Osteocyte (in vitro differentiated cells): Measurements from ENCODE around the gene SLC16A8. TPM values are rescaled to one million over a fixed set of nuclear protein-coding genes. Genes with fewer than 3 reads are reported as not detected.

Experiments
- DNase-seq: peaks from one replicate; pipeline ENCODE4 v3.0.0; 2021; ENCODE audit warnings: mixed read lengths; ENCODE audit not compliant: unreplicated experiment; ENCODE audit errors: extremely low spot score
- H3K27ac Mint-ChIP-seq: one replicate; pipeline ENCODE4 v1.8.0; 2021; ENCODE audit warnings: mild to moderate bottlenecking, mixed read lengths; ENCODE audit not compliant: unreplicated experiment
- H3K27me3 Mint-ChIP-seq: one replicate; pipeline ENCODE4 v1.8.0; 2021; ENCODE audit warnings: mixed read lengths; ENCODE audit not compliant: unreplicated experiment
- H3K36me3 Mint-ChIP-seq: one replicate; pipeline ENCODE4 v1.8.0; 2021; ENCODE audit warnings: mixed read lengths; ENCODE audit not compliant: unreplicated experiment
- H3K4me1 Mint-ChIP-seq: one replicate; pipeline ENCODE4 v1.8.0; 2021; ENCODE audit warnings: mixed read lengths; ENCODE audit not compliant: unreplicated experiment
- H3K4me3 Mint-ChIP-seq: one replicate; pipeline ENCODE4 v1.8.0; 2021; ENCODE audit warnings: mild to moderate bottlenecking, moderate library complexity, mixed read lengths; ENCODE audit not compliant: unreplicated experiment
- H3K9me3 Mint-ChIP-seq: one replicate; pipeline ENCODE4 v1.8.0; 2021; ENCODE audit warnings: mixed read lengths; ENCODE audit not compliant: unreplicated experiment
- CTCF ChIP-seq: fragments of 200-600 bp; sonication (generic); IDR thresholded peaks from 2 replicates; pipeline ENCODE4 v1.5.0; 2021; ENCODE audit warnings: antibody characterized with exemption, mild to moderate bottlenecking, moderate library complexity
- total RNA-seq: library from RNA; stranded (reverse); gene quantifications from 2 replicates; pipeline ENCODE4 v1.2.1, GENCODE V29; 2021

The SLC16A8 gene
- total RNA-seq, 1 donor from 2014 or later = not detected

- no peaks in the 10 kb centered on the region for H3K9me3 Mint-ChIP-seq
- no peak for DNase-seq
- peaks cover 4% of the 10 kb centered on the region for H3K4me1 Mint-ChIP-seq
- H3K27me3 Mint-ChIP-seq = no peaks in the 10 kb centered on the region
- no peak overlapping the region for H3K27ac Mint-ChIP-seq
- no peak for TF ChIP-seq CTCF
- H3K36me3 Mint-ChIP-seq = peaks cover 11% of the 10 kb centered on the region
- H3K4me3 Mint-ChIP-seq = no peak overlapping the region
Measured at GRCh38 chr22:38129856-38130255, 45.9 kb upstream of the SLC16A8 start.

- no peaks in the 10 kb centered on the region for H3K9me3 Mint-ChIP-seq
- no peak overlapping the region for H3K4me3 Mint-ChIP-seq
- H3K27me3 Mint-ChIP-seq = no peaks in the 10 kb centered on the region
- H3K36me3 Mint-ChIP-seq = peaks cover 9% of the 10 kb centered on the region
- no peak overlapping the region for H3K27ac Mint-ChIP-seq
- DNase-seq = no peak
- peaks cover 4% of the 10 kb centered on the region for H3K4me1 Mint-ChIP-seq
- TF ChIP-seq CTCF = no peak
Measured at GRCh38 chr22:38129021-38129420, 45.0 kb upstream of the SLC16A8 start.

- H3K4me3 Mint-ChIP-seq = no peak overlapping the region
- H3K27ac Mint-ChIP-seq = no peak overlapping the region
- H3K9me3 Mint-ChIP-seq = no peaks in the 10 kb centered on the region
- peaks cover 9% of the 10 kb centered on the region for H3K36me3 Mint-ChIP-seq
- no peak for TF ChIP-seq CTCF
- H3K4me1 Mint-ChIP-seq = peaks cover 4% of the 10 kb centered on the region
- no peak for DNase-seq
- H3K27me3 Mint-ChIP-seq = no peaks in the 10 kb centered on the region
Measured at GRCh38 chr22:38127869-38128268, 43.9 kb upstream of the SLC16A8 start.

GRCh38 chr22:38126928-38127668 lies 43.1 kb upstream of the SLC16A8 start:
- Mint-ChIP-seq H3K36me3 (peaks cover 4% of the 10 kb centered on the region), H3K4me1 (peaks cover 4% of the 10 kb centered on the region), H3K4me3 (no peak overlapping the region), H3K27me3 (no peaks in the 10 kb centered on the region), H3K27ac (no peak overlapping the region), H3K9me3 (no peaks in the 10 kb centered on the region)
- TF ChIP-seq CTCF = no peak
- no peak for DNase-seq

- TF ChIP-seq CTCF = no peak
- Mint-ChIP-seq H3K27me3 (no peaks in the 10 kb centered on the region), H3K36me3 (peaks cover 3% of the 10 kb centered on the region), H3K4me3 (no peak overlapping the region), H3K4me1 (no peaks in the 10 kb centered on the region), H3K9me3 (no peaks in the 10 kb centered on the region), H3K27ac (no peak overlapping the region)
- no peak for DNase-seq
Measured at GRCh38 chr22:38125751-38126201, 41.8 kb upstream of the SLC16A8 start.
